ENCODE measurements around the gene MLX.

Gene MLX

DNA sequence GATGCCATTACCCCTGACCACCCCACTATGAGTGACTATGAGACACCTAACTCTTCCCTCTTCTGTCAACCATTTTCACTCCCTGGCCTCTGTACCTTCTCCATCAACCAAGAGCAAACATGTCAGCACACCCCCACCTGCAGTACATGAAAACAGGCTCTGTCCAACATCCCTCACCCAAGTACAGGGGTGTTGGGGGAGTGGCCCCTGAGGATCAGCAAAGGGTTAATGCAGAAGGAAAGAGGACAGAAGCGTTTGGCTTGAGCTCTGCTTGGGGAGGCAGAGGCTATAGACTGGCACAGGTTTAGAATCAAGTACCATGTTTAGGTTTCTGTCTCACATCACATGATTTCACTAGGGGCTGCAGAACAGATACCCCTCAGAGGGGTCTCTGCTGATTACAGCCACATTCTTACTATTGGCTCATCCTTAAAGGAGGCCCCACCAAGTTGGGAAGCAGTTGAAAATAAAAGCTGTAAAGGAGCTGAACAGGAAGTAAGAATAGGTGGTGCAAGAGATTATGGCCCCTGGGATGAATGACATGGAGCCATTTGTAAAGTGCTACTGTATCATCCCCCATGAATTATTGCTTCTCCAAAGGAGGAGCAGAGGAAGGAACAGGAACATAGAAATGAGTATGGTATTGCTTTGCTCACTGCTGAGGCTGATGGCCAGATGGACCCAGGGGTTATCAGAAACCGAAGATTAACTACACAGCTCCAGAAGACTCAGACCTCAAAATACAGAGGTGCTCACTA lies 13.1 kb downstream of the MLX start:
- Mint-ChIP-seq H3K36me3 (ENCODE audit: insufficient read depth) (peaks cover 56% of the 10 kb centered on the region), H3K4me3 (no peak overlapping the region), H3K27ac (ENCODE audit: low read depth) (no peak overlapping the region), H3K9me3 (no peaks in the 10 kb centered on the region), H3K4me1 (peaks cover 33% of the 10 kb centered on the region), H3K27me3 (no peaks in the 10 kb centered on the region)
- DNase-seq (ENCODE audit: low spot score in 2 of 2) (no peak), ATAC-seq (replicated peaks; ENCODE audit: extremely low read depth, poor library complexity, severe bottlenecking) (no peak)

DNA sequence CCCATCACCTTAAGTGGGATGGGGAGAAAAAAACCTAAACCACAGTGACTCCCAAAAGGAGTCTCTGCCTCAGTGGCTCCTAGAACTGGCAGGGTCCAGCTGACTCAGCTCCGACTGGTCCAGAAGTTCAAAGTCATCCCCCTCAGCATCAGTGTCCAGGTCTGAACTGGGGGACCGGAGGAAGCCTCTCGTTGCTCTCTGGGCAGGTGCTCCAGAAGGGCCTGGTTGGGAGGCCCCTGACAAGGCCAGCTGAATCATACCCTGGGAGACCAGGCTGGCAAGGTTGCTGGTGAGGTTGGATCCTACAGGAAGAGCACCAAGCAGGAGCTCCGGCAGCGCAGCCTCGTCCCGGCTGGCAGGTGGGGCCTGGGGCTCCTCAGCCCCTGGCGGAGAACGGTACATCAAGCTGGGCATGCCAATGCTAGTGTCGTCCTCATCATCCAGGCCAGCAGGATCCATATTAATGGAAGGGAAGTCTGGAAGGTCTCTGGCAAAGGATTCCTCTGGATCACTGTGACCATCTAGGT lies 14.9 kb downstream of the MLX start:
- no peak for DNase-seq (ENCODE audit: low spot score in 2 of 2)
- H3K4me3 Mint-ChIP-seq = no peak overlapping the region
- ATAC-seq (replicated peaks; ENCODE audit: extremely low read depth, poor library complexity, severe bottlenecking) = no peak
- peaks cover 22% of the 10 kb centered on the region for H3K4me1 Mint-ChIP-seq
- H3K36me3 Mint-ChIP-seq (ENCODE audit: insufficient read depth) = peaks cover 67% of the 10 kb centered on the region
- no peak overlapping the region for H3K27ac Mint-ChIP-seq (ENCODE audit: low read depth)
- H3K27me3 Mint-ChIP-seq = no peaks in the 10 kb centered on the region
- H3K9me3 Mint-ChIP-seq = no peaks in the 10 kb centered on the region

DNA sequence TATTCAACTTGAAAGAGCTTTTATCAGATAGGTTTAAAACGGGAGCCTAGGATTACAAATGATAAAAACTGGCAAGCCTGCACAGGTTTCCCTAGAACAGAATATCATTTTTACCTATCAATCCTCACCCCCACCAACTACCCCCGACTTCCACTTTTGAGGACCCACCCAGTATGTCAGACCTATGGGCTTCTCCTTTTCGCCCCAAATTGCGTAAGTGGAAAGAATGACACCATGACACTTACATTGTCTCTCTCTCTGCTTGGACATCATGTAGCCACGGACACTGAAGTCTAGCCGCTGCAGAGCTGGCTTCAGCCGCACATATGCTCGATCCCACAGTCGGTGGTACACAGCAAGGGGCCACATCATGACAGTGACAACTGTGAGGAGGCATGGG lies 18.0 kb downstream of the MLX start:
- H3K36me3 Mint-ChIP-seq (ENCODE audit: insufficient read depth) = peaks cover 82% of the 10 kb centered on the region
- no peak for DNase-seq (ENCODE audit: low spot score in 2 of 2)
- H3K27ac Mint-ChIP-seq (ENCODE audit: low read depth) = no peak overlapping the region

DNA sequence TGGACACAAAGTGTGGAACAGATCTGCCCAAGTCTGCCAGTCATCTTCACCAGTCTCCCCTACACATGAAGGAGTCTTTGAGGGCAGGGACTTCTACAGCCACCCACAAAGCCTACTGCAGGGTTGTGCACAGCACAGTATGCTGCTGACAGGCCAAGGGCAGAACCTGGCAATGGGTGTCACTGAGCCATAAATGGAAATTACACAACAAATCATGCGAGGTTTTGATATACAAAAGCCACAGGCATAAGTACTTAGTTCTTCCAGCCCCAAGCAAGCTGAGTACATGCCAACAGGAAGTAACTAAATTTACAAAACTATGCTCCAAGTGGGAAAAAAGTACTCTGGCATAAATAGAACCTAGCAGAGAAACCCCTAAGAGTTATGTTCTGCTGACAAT lies 18.5 kb downstream of the MLX start:
- peaks cover 8% of the 10 kb centered on the region for H3K4me1 Mint-ChIP-seq
- no peak for DNase-seq (ENCODE audit: low spot score in 2 of 2)
- no peak overlapping the region for H3K27ac Mint-ChIP-seq (ENCODE audit: low read depth)
- peaks cover 82% of the 10 kb centered on the region for H3K36me3 Mint-ChIP-seq (ENCODE audit: insufficient read depth)
- no peak overlapping the region for H3K4me3 Mint-ChIP-seq
- H3K27me3 Mint-ChIP-seq = no peaks in the 10 kb centered on the region
- no peak for ATAC-seq (replicated peaks; ENCODE audit: extremely low read depth, poor library complexity, severe bottlenecking)
- no peaks in the 10 kb centered on the region for H3K9me3 Mint-ChIP-seq

More for the DNA sequence above, 18.0 kb downstream of the MLX start:
- Mint-ChIP-seq H3K9me3 (no peaks in the 10 kb centered on the region), H3K4me1 (peaks cover 8% of the 10 kb centered on the region), H3K4me3 (no peak overlapping the region), H3K27me3 (no peaks in the 10 kb centered on the region)
- ATAC-seq (replicated peaks; ENCODE audit: extremely low read depth, poor library complexity, severe bottlenecking) = no peak

DNA sequence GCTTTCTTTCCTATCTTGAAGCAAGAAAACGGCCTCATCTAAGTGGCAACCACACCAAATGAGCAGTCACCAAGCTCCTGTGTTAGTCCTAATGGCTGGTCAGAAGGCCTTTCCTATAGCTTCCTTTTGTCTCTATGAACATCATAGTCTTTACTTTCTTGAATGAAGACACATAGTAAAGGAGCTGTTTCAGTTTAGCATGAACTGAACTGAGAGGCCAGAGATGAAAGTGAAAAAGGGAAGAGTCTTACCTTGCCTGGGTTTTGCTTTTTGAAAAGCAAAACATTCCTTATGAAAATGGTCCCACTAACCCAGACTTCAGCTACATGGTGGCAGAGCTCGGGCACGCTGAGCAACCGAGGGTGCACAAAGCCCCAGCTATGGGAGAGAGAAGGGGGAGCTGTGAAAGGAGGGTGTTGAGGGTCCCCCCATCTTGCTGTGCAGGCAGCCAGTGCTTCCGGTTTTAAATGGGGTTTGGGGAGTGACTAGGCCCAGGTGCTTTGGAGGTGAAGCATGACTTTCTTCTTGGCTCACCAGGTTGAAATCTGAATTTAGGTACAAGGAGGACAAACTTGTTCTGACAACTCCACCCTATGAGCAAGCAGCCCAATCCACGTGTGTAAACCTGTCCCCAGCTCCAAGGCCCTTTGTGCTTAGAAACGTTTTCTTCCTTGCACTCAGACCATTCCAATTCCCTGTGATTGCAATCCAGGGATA lies 19.8 kb downstream of the MLX start:
- H3K4me1 Mint-ChIP-seq = peaks cover 9% of the 10 kb centered on the region
- H3K36me3 Mint-ChIP-seq (ENCODE audit: insufficient read depth) = peaks cover 82% of the 10 kb centered on the region
- no peak for ATAC-seq (replicated peaks; ENCODE audit: extremely low read depth, poor library complexity, severe bottlenecking)
- DNase-seq (ENCODE audit: low spot score in 2 of 2) = no peak
- H3K4me3 Mint-ChIP-seq = no peak overlapping the region
- H3K9me3 Mint-ChIP-seq = no peaks in the 10 kb centered on the region
- peak overlapping the region; percentile 77 for H3K27ac Mint-ChIP-seq (ENCODE audit: low read depth)
- no peaks in the 10 kb centered on the region for H3K27me3 Mint-ChIP-seq

DNA sequence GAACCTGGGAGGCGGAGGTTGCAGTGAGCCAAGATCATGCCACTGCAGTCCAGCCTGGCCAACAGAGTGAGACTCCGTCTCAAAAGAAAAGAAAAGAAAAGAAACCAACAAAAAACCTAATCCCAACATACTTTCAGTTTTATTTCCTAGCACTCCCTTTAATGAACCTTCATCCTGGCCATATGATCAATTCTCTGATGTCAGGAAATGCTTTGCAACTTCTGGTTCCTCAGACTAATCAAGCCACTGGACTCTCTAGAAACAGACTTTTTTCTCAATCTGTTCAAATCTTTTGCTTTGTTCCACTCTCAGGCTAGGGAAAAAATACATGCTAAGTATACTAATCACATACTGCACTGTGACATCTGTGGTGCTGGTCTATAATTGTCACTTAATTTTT lies 24.0 kb downstream of the MLX start:
- no peak for ATAC-seq (replicated peaks; ENCODE audit: extremely low read depth, poor library complexity, severe bottlenecking)

DNA sequence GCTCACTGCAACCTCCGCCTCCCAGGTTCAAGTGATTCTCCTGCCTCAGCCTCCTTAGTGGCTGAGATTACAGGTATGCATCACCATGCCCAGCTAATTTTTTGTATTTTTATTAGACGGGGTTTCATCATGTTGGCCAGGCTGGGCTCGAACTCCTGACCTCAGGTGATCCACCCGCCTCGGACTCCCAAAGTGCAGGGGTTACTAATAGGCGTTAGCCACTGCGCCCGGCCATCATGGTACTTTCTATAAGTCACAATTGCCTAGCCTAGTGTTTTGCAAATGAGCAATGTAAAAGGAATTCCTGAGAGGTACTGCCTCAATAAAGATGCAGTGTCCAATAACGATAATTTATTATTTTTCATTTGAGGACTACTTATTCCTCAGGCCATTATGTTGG lies 24.5 kb downstream of the MLX start:
- Mint-ChIP-seq H3K36me3 (ENCODE audit: insufficient read depth) (peaks cover 69% of the 10 kb centered on the region), H3K27me3 (no peaks in the 10 kb centered on the region), H3K4me3 (no peak overlapping the region), H3K27ac (ENCODE audit: low read depth) (no peak overlapping the region), H3K4me1 (peaks cover 16% of the 10 kb centered on the region), H3K9me3 (no peaks in the 10 kb centered on the region)
- DNase-seq (ENCODE audit: low spot score in 2 of 2) (no peak), ATAC-seq (replicated peaks; ENCODE audit: extremely low read depth, poor library complexity, severe bottlenecking) (no peak)

More for the DNA sequence above, 24.0 kb downstream of the MLX start:
- Mint-ChIP-seq H3K36me3 (ENCODE audit: insufficient read depth) (peaks cover 73% of the 10 kb centered on the region), H3K27ac (ENCODE audit: low read depth) (no peak overlapping the region), H3K27me3 (no peaks in the 10 kb centered on the region), H3K4me3 (no peak overlapping the region), H3K4me1 (peaks cover 13% of the 10 kb centered on the region), H3K9me3 (no peaks in the 10 kb centered on the region)
- no peak for DNase-seq (ENCODE audit: low spot score in 2 of 2)

DNA sequence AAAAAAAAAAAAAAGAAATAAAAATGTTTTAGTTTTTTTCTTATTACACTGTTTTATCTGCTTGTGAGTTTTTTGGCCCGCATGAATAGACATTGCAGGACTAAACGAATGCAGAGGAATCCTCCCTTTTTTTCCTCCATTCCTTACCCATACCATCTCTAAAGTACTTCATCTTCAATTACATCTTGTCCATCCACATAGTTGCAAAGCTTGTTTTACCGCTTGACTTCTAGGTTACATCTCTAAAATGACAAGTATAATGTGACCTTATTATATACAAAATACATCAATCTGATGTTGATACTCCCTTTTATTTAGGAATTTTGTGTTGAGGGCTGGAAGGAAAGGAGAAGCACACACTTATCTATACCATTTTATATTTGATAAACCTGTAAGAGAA lies 29.5 kb downstream of the MLX start:
- ATAC-seq (replicated peaks; ENCODE audit: extremely low read depth, poor library complexity, severe bottlenecking) (no peak), DNase-seq (ENCODE audit: low spot score in 2 of 2) (no peak)
- Mint-ChIP-seq H3K27me3 (no peaks in the 10 kb centered on the region), H3K4me3 (no peak overlapping the region), H3K9me3 (no peaks in the 10 kb centered on the region), H3K4me1 (peaks cover 17% of the 10 kb centered on the region), H3K27ac (ENCODE audit: low read depth) (no peak overlapping the region), H3K36me3 (ENCODE audit: insufficient read depth) (peaks cover 53% of the 10 kb centered on the region)

DNA sequence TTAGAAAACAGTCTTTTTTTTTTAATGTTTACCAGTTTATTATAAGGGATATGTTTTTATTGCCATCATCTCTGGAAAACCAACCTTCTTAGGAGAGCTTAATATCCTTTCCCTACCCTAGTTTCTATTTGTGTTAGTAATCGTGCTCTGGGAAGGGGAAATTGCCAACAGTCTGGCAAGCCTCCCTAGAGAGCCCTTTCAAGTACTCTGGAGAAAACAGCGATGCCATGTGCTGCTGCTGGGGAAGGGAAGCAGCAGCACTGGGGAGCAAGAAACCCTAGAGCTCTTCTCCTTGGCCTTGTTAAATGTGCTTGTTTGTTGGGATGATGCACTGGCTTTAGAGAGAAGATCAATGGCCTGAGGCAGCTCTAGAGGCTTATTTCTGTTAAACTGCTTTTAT lies 32.0 kb downstream of the MLX start:
- no peak for ATAC-seq (replicated peaks; ENCODE audit: extremely low read depth, poor library complexity, severe bottlenecking)
- Mint-ChIP-seq H3K27me3 (no peaks in the 10 kb centered on the region), H3K4me3 (no peak overlapping the region), H3K27ac (ENCODE audit: low read depth) (no peak overlapping the region), H3K4me1 (peaks cover 28% of the 10 kb centered on the region), H3K9me3 (no peaks in the 10 kb centered on the region), H3K36me3 (ENCODE audit: insufficient read depth) (peaks cover 51% of the 10 kb centered on the region)
- no peak for DNase-seq (ENCODE audit: low spot score in 2 of 2)

DNA sequence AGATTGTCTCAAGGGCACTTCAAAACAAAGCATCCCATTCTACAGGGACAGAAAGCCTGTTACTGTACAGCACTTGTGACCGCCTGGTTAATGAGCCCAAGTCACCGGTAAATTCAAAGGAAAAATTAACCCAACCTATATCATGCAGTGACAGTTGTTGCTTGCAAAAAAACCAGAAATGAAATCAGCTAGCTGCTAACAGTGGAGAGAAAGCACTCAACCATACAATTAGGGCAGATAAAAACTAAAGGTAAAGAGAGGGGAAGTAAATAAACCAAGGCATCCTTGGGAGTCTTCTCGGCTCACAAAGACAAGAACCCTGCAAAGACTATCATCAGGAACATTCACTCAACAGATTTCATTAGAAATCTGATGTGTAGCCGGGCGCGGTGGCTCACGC lies 36.4 kb downstream of the MLX start:
- Mint-ChIP-seq H3K27me3 (no peaks in the 10 kb centered on the region), H3K36me3 (ENCODE audit: insufficient read depth) (peaks cover 40% of the 10 kb centered on the region), H3K4me3 (peak overlapping the region; percentile 7), H3K9me3 (no peaks in the 10 kb centered on the region), H3K27ac (ENCODE audit: low read depth) (peak overlapping the region; percentile 22), H3K4me1 (peaks cover 55% of the 10 kb centered on the region)
- DNase-seq (ENCODE audit: low spot score in 2 of 2) = no peak
- ATAC-seq (replicated peaks; ENCODE audit: extremely low read depth, poor library complexity, severe bottlenecking) = no peak

DNA sequence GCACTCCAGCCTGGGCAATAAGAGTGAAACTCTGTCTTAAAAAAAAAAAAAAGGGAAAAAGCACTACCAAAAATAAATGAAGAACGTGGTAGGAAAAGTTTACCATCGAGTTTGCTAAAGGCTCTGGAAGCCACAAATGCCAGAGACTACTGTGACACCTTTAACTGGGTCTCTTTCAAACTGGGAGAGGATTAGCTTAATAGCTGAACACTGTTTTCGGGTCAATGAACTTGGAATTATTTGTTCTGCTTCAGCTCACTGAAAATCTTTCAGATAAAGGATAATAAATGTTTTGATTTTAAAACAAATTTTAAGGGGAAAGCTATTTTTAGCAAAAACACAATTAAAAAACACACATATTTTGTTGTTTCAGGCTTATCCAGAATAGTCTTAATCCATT lies 40.9 kb downstream of the MLX start:
- no peak for DNase-seq (ENCODE audit: low spot score in 2 of 2)
- Mint-ChIP-seq H3K4me1 (peaks cover 58% of the 10 kb centered on the region), H3K27me3 (no peaks in the 10 kb centered on the region), H3K27ac (ENCODE audit: low read depth) (peak overlapping the region; percentile 55), H3K9me3 (no peaks in the 10 kb centered on the region), H3K4me3 (peak overlapping the region; percentile 95), H3K36me3 (ENCODE audit: insufficient read depth) (peaks cover 32% of the 10 kb centered on the region)
- no peak for ATAC-seq (replicated peaks; ENCODE audit: extremely low read depth, poor library complexity, severe bottlenecking)

DNA sequence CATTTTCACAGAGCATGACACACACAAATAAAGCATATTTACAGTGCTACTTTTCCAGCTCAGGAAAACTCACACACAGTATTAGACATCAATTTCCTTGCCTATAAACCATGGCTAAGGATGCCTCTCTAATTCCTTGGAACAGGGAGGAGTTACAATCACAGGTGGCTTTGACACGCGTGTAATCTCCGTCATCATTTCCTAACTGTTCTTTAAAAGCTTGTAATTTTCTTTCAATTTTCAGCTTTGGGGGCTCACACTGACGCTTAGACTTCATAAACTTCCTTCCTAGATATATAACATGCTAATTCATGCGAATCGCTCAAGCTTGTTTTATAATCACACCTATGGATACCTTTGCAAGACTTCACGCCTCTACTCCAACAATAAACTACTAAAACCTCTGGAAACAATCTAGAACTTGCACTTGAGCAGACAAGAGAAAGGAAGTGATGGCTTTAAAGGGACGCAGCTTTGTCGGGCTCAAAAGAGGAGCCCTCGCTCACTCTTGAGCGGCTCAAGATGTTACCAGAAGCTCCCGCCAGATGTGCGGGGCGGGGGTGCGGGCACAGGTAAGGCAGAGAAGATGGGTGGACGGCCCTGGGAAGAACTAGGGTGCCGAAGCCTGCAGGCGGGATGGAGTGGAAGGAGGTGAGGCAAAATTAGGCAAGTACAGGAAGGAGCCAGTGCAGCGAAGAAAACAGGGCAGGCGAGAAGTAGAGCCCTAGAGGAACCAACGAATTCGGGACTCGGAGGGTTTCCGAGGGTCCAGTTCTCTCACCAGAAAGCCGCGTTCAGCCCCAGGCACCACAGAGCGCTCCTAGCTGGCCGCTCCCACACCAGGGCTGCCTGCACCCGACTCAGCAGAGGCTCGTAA lies 41.6 kb downstream of the MLX start:
- ATAC-seq (replicated peaks; ENCODE audit: extremely low read depth, poor library complexity, severe bottlenecking) = peak; percentile 63
- Mint-ChIP-seq H3K4me3 (peak overlapping the region; percentile 95), H3K4me1 (peaks cover 51% of the 10 kb centered on the region), H3K36me3 (ENCODE audit: insufficient read depth) (peaks cover 28% of the 10 kb centered on the region), H3K27ac (ENCODE audit: low read depth) (peak overlapping the region; percentile 97), H3K27me3 (no peaks in the 10 kb centered on the region), H3K9me3 (no peaks in the 10 kb centered on the region)
- no peak for DNase-seq (ENCODE audit: low spot score in 2 of 2)

Data from central memory CD8-positive, alpha-beta T cell (primary cell).